ENCODE measurements around the gene CAMK2N1. TPM values are rescaled to one million over a fixed set of nuclear protein-coding genes. Genes with fewer than 3 reads are reported as not detected.

CAMK2N1 gene
- total RNA-seq, 1 donor from 2014 or later: 69.2 TPM

DNA sequence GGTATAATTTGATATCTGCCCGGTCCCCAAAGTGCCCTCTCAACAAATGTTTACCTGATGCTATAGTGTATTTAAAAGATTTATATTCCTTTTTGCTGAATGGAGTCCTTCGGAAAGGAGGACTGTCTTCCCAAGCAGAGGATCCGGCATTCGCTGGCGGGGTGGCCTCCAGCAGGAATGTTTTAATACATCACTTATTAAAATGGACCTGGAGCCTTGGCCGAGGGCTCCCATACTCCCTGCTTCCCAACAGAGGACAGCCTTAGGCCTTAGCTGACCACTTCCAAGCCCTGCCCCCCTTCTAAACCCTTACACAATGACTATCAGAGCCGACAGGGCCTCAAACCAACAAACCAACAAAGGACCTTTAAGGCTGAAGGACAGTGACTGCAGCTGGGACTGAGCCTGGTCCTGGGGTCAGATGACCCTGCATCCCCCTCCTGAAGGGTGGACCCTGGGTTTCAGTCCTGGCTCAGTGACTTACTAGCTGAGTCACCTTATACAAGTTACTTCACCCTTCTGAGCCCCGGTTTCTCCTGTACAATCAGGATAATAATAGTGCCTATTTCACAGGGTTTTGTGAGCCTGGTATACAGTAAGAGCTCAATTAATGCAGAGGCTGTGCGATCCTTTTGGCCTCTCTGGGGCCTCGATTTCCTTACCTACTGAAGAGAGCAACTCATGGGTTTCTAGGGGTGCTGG, 5.6 kb downstream of the CAMK2N1 start:
- Mint-ChIP-seq H3K4me1 (ENCODE audit: low read depth) (peaks cover 69% of the 10 kb centered on the region), H3K36me3 (ENCODE audit: insufficient read depth) (no peaks in the 10 kb centered on the region), H3K27me3 (no peaks in the 10 kb centered on the region), H3K27ac (peak overlapping the region; percentile 97), H3K9me3 (ENCODE audit: low read depth) (no peaks in the 10 kb centered on the region), H3K4me3 (ENCODE audit: low read depth) (peak overlapping the region; percentile 57)
- TF ChIP-seq, protein P1, sequence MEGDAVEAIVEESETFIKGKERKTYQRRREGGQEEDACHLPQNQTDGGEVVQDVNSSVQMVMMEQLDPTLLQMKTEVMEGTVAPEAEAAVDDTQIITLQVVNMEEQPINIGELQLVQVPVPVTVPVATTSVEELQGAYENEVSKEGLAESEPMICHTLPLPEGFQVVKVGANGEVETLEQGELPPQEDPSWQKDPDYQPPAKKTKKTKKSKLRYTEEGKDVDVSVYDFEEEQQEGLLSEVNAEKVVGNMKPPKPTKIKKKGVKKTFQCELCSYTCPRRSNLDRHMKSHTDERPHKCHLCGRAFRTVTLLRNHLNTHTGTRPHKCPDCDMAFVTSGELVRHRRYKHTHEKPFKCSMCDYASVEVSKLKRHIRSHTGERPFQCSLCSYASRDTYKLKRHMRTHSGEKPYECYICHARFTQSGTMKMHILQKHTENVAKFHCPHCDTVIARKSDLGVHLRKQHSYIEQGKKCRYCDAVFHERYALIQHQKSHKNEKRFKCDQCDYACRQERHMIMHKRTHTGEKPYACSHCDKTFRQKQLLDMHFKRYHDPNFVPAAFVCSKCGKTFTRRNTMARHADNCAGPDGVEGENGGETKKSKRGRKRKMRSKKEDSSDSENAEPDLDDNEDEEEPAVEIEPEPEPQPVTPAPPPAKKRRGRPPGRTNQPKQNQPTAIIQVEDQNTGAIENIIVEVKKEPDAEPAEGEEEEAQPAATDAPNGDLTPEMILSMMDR (IDR thresholded peaks at IDR 0.05; ENCODE audit: unreplicated experiment): no peak
- peak; percentile 39 for DNase-seq (ENCODE audit: low spot score, unreplicated experiment)

DNA sequence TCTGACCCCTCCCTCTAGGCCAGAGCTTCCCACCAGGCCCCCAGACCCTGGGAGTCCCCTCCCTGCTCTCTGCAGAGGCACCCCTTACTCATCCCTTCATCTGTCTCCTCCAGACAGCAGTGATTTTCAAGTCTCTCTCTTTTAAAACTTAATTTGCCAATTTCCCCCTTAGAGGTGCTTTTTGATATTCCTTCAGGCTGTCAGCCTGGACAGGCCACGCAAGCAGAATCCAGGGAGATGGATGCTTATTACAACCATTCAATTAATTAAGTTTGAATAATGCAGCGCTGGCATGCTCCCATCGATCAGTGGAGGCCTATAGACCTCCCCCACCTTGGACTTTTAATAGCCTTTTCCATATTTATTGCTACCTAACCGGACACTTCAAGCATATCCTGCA, 6.2 kb downstream of the CAMK2N1 start:
- H3K27ac Mint-ChIP-seq: peak overlapping the region; percentile 97
- no peaks in the 10 kb centered on the region for H3K27me3 Mint-ChIP-seq
- H3K9me3 Mint-ChIP-seq (ENCODE audit: low read depth): no peaks in the 10 kb centered on the region
- H3K4me1 Mint-ChIP-seq (ENCODE audit: low read depth): peaks cover 72% of the 10 kb centered on the region
- DNase-seq (ENCODE audit: low spot score, unreplicated experiment): no peak
- H3K4me3 Mint-ChIP-seq (ENCODE audit: low read depth): peak overlapping the region; percentile 57
- TF ChIP-seq, protein P1 (IDR thresholded peaks at IDR 0.05; ENCODE audit: unreplicated experiment): no peak
- H3K36me3 Mint-ChIP-seq (ENCODE audit: insufficient read depth): no peaks in the 10 kb centered on the region

DNA sequence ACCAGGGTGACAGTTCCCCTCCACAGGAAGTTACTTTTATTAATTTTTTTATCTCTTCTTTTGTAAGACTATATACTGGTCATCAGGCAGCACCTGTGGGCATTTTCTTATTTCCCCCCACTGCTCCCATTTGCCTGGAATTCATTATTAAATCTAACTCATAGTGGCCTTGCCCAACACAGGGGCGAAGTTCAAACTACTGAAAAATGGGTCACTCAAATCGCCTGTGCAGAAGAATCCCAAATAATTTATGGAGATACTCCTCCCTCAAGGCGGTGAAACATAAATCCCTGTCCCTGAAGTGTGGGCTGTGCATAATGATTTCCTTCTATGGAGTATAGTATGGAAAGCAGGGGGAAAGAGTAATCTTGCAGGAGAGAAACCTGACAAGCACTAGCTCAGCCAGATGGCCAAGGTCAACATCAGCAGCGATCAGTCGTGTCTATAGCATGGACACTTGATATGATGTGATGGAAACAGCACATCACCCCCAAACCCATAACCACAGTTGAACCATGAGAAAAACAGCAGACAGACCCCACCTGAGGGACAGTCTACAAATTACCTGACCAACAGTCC, 7.9 kb downstream of the CAMK2N1 start:
- no peaks in the 10 kb centered on the region for H3K27me3 Mint-ChIP-seq
- DNase-seq (ENCODE audit: low spot score, unreplicated experiment): no peak

DNA sequence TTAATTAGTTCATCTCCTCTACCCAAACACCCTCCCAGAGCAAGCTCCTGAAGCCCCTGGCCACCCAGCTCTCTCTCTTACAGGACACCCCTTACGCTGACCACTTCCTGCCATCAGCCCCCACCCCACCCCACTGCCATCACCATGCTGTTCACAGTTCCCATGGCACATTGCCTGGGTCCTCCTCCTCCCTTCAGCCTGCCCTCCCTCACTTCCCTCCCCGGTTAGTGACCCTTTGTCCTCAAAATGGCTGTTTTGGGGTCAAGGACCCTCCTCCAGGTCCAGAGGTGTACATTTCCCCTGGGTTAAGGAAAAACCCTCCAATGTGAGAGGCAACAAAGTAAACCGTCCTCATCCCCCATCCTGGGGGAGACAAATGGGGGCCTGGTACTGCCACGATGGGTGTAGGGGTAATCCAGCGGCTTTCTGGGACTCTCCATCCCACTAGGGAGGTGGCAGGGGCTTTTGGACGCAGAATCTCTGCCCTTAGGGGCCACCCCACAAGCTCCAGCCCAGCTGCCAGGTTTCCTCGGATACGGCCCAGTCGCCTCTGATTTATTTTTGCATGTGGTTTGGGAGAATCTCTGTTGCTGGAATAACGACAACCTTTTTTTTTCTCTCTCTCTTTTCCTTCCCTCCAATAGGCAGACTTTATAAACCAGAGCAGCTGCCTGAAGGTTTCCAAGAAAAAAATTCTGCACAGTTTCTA, 8.5 kb downstream of the CAMK2N1 start:
- Mint-ChIP-seq H3K4me3 (ENCODE audit: low read depth) (no peak overlapping the region), H3K9me3 (ENCODE audit: low read depth) (no peaks in the 10 kb centered on the region), H3K36me3 (ENCODE audit: insufficient read depth) (no peaks in the 10 kb centered on the region), H3K27me3 (no peaks in the 10 kb centered on the region), H3K4me1 (ENCODE audit: low read depth) (peaks cover 69% of the 10 kb centered on the region), H3K27ac (peak overlapping the region; percentile 37)
- DNase-seq (ENCODE audit: low spot score, unreplicated experiment): no peak
- TF ChIP-seq, protein P1 (IDR thresholded peaks at IDR 0.05; ENCODE audit: unreplicated experiment): no peak

More for the DNA sequence above, 7.9 kb downstream of the CAMK2N1 start:
- Mint-ChIP-seq H3K4me3 (ENCODE audit: low read depth) (no peak overlapping the region), H3K27ac (peak overlapping the region; percentile 13), H3K4me1 (ENCODE audit: low read depth) (peaks cover 73% of the 10 kb centered on the region), H3K36me3 (ENCODE audit: insufficient read depth) (no peaks in the 10 kb centered on the region), H3K9me3 (ENCODE audit: low read depth) (no peaks in the 10 kb centered on the region)
- TF ChIP-seq, protein P1 (IDR thresholded peaks at IDR 0.05; ENCODE audit: unreplicated experiment): no peak

DNA sequence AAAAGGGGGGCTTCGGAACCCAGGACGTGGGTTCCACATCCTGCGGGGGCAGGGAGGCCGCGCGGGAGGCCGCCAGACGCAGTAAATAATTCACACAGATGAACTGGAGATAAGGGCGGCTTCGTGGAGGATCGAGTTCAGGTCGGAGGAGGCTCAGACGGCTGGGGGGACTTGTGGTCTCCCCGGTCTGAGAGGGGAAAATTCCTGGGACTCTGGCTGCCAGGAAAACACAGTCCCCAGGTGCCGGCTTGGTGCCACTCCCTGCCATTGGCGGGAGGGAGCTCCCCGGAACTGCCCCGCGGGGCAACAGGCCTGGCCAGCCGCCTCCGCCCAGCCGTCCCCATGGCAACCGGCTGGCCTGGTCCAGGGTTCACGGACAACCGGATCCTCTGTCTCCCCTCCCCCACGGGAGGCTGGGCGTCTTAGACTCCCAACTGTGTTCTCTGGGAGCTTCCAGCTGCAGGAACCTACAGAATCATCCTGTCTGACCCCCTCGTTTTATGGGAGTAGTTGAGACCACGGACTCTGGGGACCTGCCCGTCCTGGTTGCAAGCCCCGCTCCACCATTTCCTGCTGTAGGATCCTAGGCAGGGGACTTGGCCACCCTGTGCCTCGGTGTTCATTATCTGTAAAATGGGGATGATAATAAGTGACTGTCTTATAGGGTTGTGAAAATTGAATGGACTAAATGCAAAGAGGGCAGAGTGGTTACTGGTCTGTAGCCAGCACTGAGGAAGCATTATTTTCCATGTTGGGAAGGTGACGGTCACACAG, 9.6 kb downstream of the CAMK2N1 start:
- Mint-ChIP-seq H3K27me3 (no peaks in the 10 kb centered on the region), H3K4me3 (ENCODE audit: low read depth) (peak overlapping the region; percentile 33), H3K9me3 (ENCODE audit: low read depth) (no peaks in the 10 kb centered on the region), H3K27ac (peak overlapping the region; percentile 82), H3K4me1 (ENCODE audit: low read depth) (peaks cover 60% of the 10 kb centered on the region), H3K36me3 (ENCODE audit: insufficient read depth) (no peaks in the 10 kb centered on the region)
- peak; percentile 42 for DNase-seq (ENCODE audit: low spot score, unreplicated experiment)
- TF ChIP-seq, protein P1 (IDR thresholded peaks at IDR 0.05; ENCODE audit: unreplicated experiment): no peak

All from progenitor cell of endocrine pancreas (in vitro differentiated cells).